ENCODE results near the gene NLRC5. TPM values are rescaled to one million over a fixed set of nuclear protein-coding genes. Genes with fewer than 3 reads are reported as not detected.
A peak's percentile ranks its signal among the peaks of the same experiment; 100 is the strongest.

NLRC5 gene
- total RNA-seq, 1 experiment from 2014 or later: 2.4 TPM

- no peaks in the 10 kb centered on the region for H3K4me1 ChIP-seq (ENCODE audit: insufficient read depth, low read length)
- H3K27ac ChIP-seq (ENCODE audit: insufficient read length, low read depth, low read length): no peak overlapping the region
- H3K18ac ChIP-seq (ENCODE audit: insufficient read length, low read depth, low read length): peak overlapping the region; percentile 15
- H3K56ac ChIP-seq (ENCODE audit: insufficient read length, low read depth, low read length): no peak overlapping the region
- H3K36me3 Mint-ChIP-seq (ENCODE audit: insufficient read depth in 1 of 3, low read depth in 3 of 3): no peaks in the 10 kb centered on the region
- no peak overlapping the region for H3K4me3 Mint-ChIP-seq
- no peak overlapping the region for H3K4ac ChIP-seq (ENCODE audit: low read depth, low read length)
- no peak overlapping the region for H2BK120ac ChIP-seq (ENCODE audit: low read depth, low read length, poor library complexity, severe bottlenecking)
- H3K9ac ChIP-seq (ENCODE audit: extremely low read depth, insufficient read length, low read length): no peak overlapping the region
- no peak overlapping the region for H3K23ac ChIP-seq (ENCODE audit: insufficient read length, low read depth, low read length)
- H3K79me1 ChIP-seq (ENCODE audit: insufficient read depth, low read depth, low read length, poor library complexity, severe bottlenecking): no peaks in the 10 kb centered on the region
- no peak overlapping the region for H2BK5ac ChIP-seq (ENCODE audit: insufficient read length, low read length)
- H2AFZ ChIP-seq (ENCODE audit: low read length): no peak overlapping the region
- no peak overlapping the region for H3K4me2 ChIP-seq (ENCODE audit: insufficient read depth, insufficient read length, low read length)
- H2BK12ac ChIP-seq (ENCODE audit: insufficient read length, low read depth, low read length): no peak overlapping the region
- no peak for TF ChIP-seq CTCF (conservative IDR thresholded peaks at IDR 0.05)
- no peak overlapping the region for H2BK15ac ChIP-seq (ENCODE audit: low read depth, low read length)
- no peak overlapping the region for H4K8ac ChIP-seq (replicated peaks; ENCODE audit: insufficient read length, low read depth, low read length)
- H4K91ac ChIP-seq (ENCODE audit: insufficient read length, low read depth, low read length): no peak overlapping the region
- H3K23me2 ChIP-seq (ENCODE audit: insufficient read length, low read depth, low read length, poor library complexity, severe bottlenecking): no peaks in the 10 kb centered on the region
- no peak overlapping the region; a peak in 1 of 7 replicates for H3K27ac Mint-ChIP-seq
- no peaks in the 10 kb centered on the region for H3K9me3 ChIP-seq (ENCODE audit: control insufficient read depth, low read depth, low read length)
- H2AK5ac ChIP-seq (ENCODE audit: insufficient read length, low read length): no peak overlapping the region
- no peak overlapping the region for H4K5ac ChIP-seq (ENCODE audit: insufficient read length, low read depth, low read length)
- DNase-seq: no peak
- no peaks in the 10 kb centered on the region for H4K20me1 ChIP-seq (ENCODE audit: control insufficient read depth, insufficient read depth, insufficient read length)
- H3K27me3 Mint-ChIP-seq (ENCODE audit: low read depth): no peaks in the 10 kb centered on the region
- H3T11ph ChIP-seq (ENCODE audit: low read length): no peak overlapping the region
- H3K14ac ChIP-seq (ENCODE audit: insufficient read depth, low read length): no peak overlapping the region
- no peak overlapping the region for H2BK20ac ChIP-seq (ENCODE audit: low read depth, low read length, poor library complexity, severe bottlenecking)
- H3K9me3 Mint-ChIP-seq: no peaks in the 10 kb centered on the region
- no CpG with 5 or more reads among the region's 1 CpG for WGBS (ENCODE audit: extremely low coverage, insufficient read length, low lambda C conversion rate)
- peaks cover 7 to 23% of the 10 kb centered on the region in 2 experiments for H3K4me1 Mint-ChIP-seq
- no peaks in the 10 kb centered on the region for H3K79me2 ChIP-seq (ENCODE audit: insufficient read depth, low read length)
- no peaks in the 10 kb centered on the region for H3K27me3 ChIP-seq (ENCODE audit: insufficient read depth, low read length)
These were observed 143.1 kb downstream of the NLRC5 start for GRCh38 chr16:57132470-57132869.

Measured in H9 (cell line).